HepG2 (cell line): ENCODE results near the gene SOBP. TPM values are rescaled to one million over a fixed set of nuclear protein-coding genes. Genes with fewer than 3 reads are reported as not detected.

Source experiments
- ATAC-seq: fragments of 200-7000 bp; cut with Tn5 transposase; 3 replicates; pipeline ENCODE4 v1.9.1; 2020; ENCODE audit warnings: mild to moderate bottlenecking, moderate library complexity
- Bru-seq: library from RNA; stranded (reverse); fragments of 400-500 nt; gene quantifications from one replicate; lab custom pipeline; 2021; lab: Mats Ljungman, UMichigan
- BruChase-seq, 2 experiments: library from RNA; stranded (reverse); fragments of 400-500 nt; gene quantifications; one replicate each; lab custom pipeline; 2021; lab: Mats Ljungman, UMichigan
- BruUV-seq: library from RNA; stranded (reverse); fragments of 400-500 nt; replicated peaks from 2 replicates; lab custom pipeline; 2021; lab: Mats Ljungman, UMichigan
- CTCF ChIA-PET: fragments of 300-600 bp; formaldehyde crosslinking; extraction: SDS; loops from one replicate; lab custom pipeline; 2021; ENCODE audit warnings: low total read pairs, inconsistent platforms, low intra/inter-chr PET ratio; lab: Yijun Ruan, JAX
- POLR2A ChIA-PET: fragments of 350-600 bp; sonication (Branson Sonifier 250); formaldehyde crosslinking; loops from one replicate; lab custom pipeline; 2020; ENCODE audit warnings: antibody characterized with exemption, inconsistent platforms; lab: Yijun Ruan, JAX
- DNase-seq: peaks from one replicate; pipeline ENCODE4 v3.0.0-alpha.2; 2015; ENCODE audit warnings: low spot score
- FAIRE-seq: peaks from 3 replicates; lab custom pipeline; 2011; peaks lifted over from hg19 to GRCh38; lab: Jason Lieb, UNC
- H2AFZ ChIP-seq: one replicate; pipeline ENCODE4 v1.6.1; 2011; ENCODE audit warnings: low read length, inconsistent platforms
- H3K27ac ChIP-seq: fragments of 300-600 bp; 3 replicates; pipeline ENCODE4 v1.8.0; 2011; ENCODE audit warnings: mixed run types, mild to moderate bottlenecking, mixed read lengths, low read length, inconsistent platforms; ENCODE audit not compliant: insufficient read depth; ENCODE audit errors: extremely low read length
- H3K27me3 ChIP-seq, 2 experiments: fragments of 200-600 bp in 1 of 2; 2 replicates in 1 of 2; 3 replicates in 1 of 2; pipeline versions ENCODE4 v1.6.0 to v1.8.0; 2011; ENCODE audit warnings: low read length in 2 of 2, mild to moderate bottlenecking in 2 of 2, moderate library complexity in 2 of 2, inconsistent platforms in 1 of 2; ENCODE audit not compliant: insufficient read depth in 2 of 2, control insufficient read depth in 1 of 2
- H3K36me3 ChIP-seq, 2 experiments: fragments of 200-600 bp in 1 of 2; replicated peaks in 1 of 2; 2 replicates in 1 of 2; 3 replicates in 1 of 2; pipeline versions ENCODE4 v1.5.1 to v1.8.0; 2011; ENCODE audit warnings: low read length in 2 of 2, inconsistent platforms in 1 of 2; ENCODE audit not compliant: insufficient read depth in 2 of 2, control insufficient read depth in 1 of 2
- H3K4me1 ChIP-seq: 2 replicates; pipeline ENCODE4 v1.5.1; 2012; ENCODE audit warnings: low read length, inconsistent platforms; ENCODE audit not compliant: insufficient read depth
- H3K4me2 ChIP-seq: 2 replicates; pipeline ENCODE4 v1.6.0; 2011; ENCODE audit warnings: low read depth, low read length, inconsistent platforms
- H3K4me3 ChIP-seq, 3 experiments: fragments of 200-600 bp in 1 of 3; sonication (generic), shearing (Covaris generic) in 1 of 3; replicated peaks in 1 of 3; 2 replicates each; pipeline ENCODE4 v1.5.1; 2011 to 2016; ENCODE audit warnings: low read length in 3 of 3, inconsistent platforms in 2 of 3, low read depth in 2 of 3, mild to moderate bottlenecking in 2 of 3, control low read depth in 1 of 3, mixed read lengths in 1 of 3; ENCODE audit not compliant: insufficient read depth in 1 of 3
- H3K79me2 ChIP-seq: one replicate; pipeline ENCODE4 v1.6.1; 2011; ENCODE audit warnings: low read length, inconsistent platforms; ENCODE audit not compliant: insufficient read depth
- H3K9ac ChIP-seq: 2 replicates; pipeline ENCODE4 v1.6.0; 2011; ENCODE audit warnings: mild to moderate bottlenecking, low read depth, low read length, inconsistent platforms; ENCODE audit not compliant: insufficient read depth
- H3K9me3 ChIP-seq: 2 replicates; pipeline ENCODE4 v1.5.1; 2012; ENCODE audit warnings: mild to moderate bottlenecking, low read length
- H4K20me1 ChIP-seq: 2 replicates; pipeline ENCODE4 v1.6.0; 2011; ENCODE audit warnings: inconsistent platforms, mild to moderate bottlenecking, low read length, moderate library complexity; ENCODE audit not compliant: insufficient read depth
- ESRRA ChIP-seq: sonication (generic); formaldehyde crosslinking; IDR thresholded peaks from 2 replicates; pipeline ENCODE4 v1.5.1; 2020; ENCODE audit warnings: mild to moderate bottlenecking, low read depth, missing genetic modification reagents
- FUBP1 ChIP-seq: sonication (generic); formaldehyde crosslinking; IDR thresholded peaks from 2 replicates; pipeline ENCODE4 v1.5.1; 2020; ENCODE audit warnings: missing genetic modification reagents, mild to moderate bottlenecking, borderline replicate concordance
- HOXA5 ChIP-seq: sonication (generic); formaldehyde crosslinking; IDR thresholded peaks from 2 replicates; pipeline ENCODE4 v1.4.0; 2020; ENCODE audit warnings: missing genetic modification reagents
- KDM1A ChIP-seq: IDR thresholded peaks from 2 replicates; pipeline ENCODE4 v1.6.1; 2016; ENCODE audit warnings: missing compliant biosample characterization
- POLR2AphosphoS5 ChIP-seq: IDR thresholded peaks from 2 replicates; pipeline ENCODE4 v1.6.1; 2012; ENCODE audit warnings: low read depth, low read length
- PRMT3 ChIP-seq: sonication (generic); formaldehyde crosslinking; IDR thresholded peaks from 2 replicates; pipeline ENCODE4 v1.8.1; 2022; ENCODE audit warnings: low read depth, mild to moderate bottlenecking, moderate library complexity, missing genetic modification reagents, borderline replicate concordance
- RARG ChIP-seq: sonication (generic); formaldehyde crosslinking; IDR thresholded peaks from 2 replicates; pipeline ENCODE4 v1.4.0; 2020; ENCODE audit warnings: low read depth, mild to moderate bottlenecking, missing genetic modification reagents
- SALL1 ChIP-seq: sonication (generic); formaldehyde crosslinking; IDR thresholded peaks from 2 replicates; pipeline ENCODE4 v1.8.0; 2022; ENCODE audit warnings: mild to moderate bottlenecking, missing genetic modification reagents
- SP140L ChIP-seq: sonication (generic); formaldehyde crosslinking; IDR thresholded peaks from 2 replicates; pipeline ENCODE4 v1.4.0; 2020; ENCODE audit warnings: missing genetic modification reagents, borderline replicate concordance
- STAG1 ChIP-seq: sonication (generic); formaldehyde crosslinking; IDR thresholded peaks from 2 replicates; pipeline ENCODE4 v1.4.0; 2020; ENCODE audit warnings: missing genetic modification reagents
- ZBTB2 ChIP-seq: sonication (generic); formaldehyde crosslinking; IDR thresholded peaks from 2 replicates; pipeline ENCODE4 v1.8.0; 2022; ENCODE audit warnings: low read depth, missing genetic modification reagents
- ZNF331 ChIP-seq: sonication (generic); formaldehyde crosslinking; IDR thresholded peaks from 2 replicates; pipeline ENCODE4 v1.4.0; 2020; ENCODE audit warnings: missing genetic modification reagents
- WGBS: methylation state at CpG from one replicate; pipeline ENCODE4 v1.1.6; 2017; ENCODE audit warnings: low lambda C conversion rate; 5-methylcytosine and 5-hydroxymethylcytosine counted together
- in situ Hi-C: cut with HindIII; loops from 2 replicates; pipeline ENCODE4 v1.10.0; 2017; ENCODE audit warnings: low pct_unique_long_range_greater_than_20kb; ENCODE audit not compliant: extremely low pct_ligation_motif_present
- intact Hi-C: fragments of 100-400 bp; cut with micrococcal nuclease; formaldehyde crosslinking; loops from one replicate; pipeline ENCODE4 v1.10.0; 2022; ENCODE audit not compliant: unreplicated experiment
- long read RNA-seq, 2 experiments: library from RNA in 1 of 2; library from polyadenylated mRNA in 1 of 2; stranded (forward) in 1 of 2; unstranded in 1 of 2; transcript quantifications; one replicate each; pipeline ENCODE4 v2.0.0, GENCODE V29; 2019 to 2022
- polyA minus RNA-seq, 3 experiments: library from RNA; depleted of rRNA, polyadenylated mRNA; stranded (reverse); fragments of >200 nt; gene quantifications; 2 replicates each; pipeline ENCODE4 v1.2.3, GENCODE V29; 2011; ENCODE audit warnings: low replicate concordance in 1 of 3
- polyA plus RNA-seq, 8 experiments: library from polyadenylated mRNA; depleted of rRNA in 3 of 8; stranded (reverse) in 7 of 8; unstranded in 1 of 8; fragments of >200 nt; fragmentation: Illumina TruSeq in 4 of 8; extraction: Trizol in 4 of 8; gene quantifications; 2 replicates each; pipeline versions ENCODE4 v1.2.1 to v1.2.3, GENCODE V29; 2011 to 2016; ENCODE audit warnings: low read depth in 4 of 8, missing spikeins in 1 of 8, mixed read lengths in 1 of 8; ENCODE audit not compliant: insufficient read depth in 1 of 8
- total RNA-seq, 5 experiments: library from RNA; depleted of rRNA; stranded (reverse); fragments of >200 nt; fragmentation: Illumina TruSeq; extraction: Trizol; gene quantifications; 2 replicates each; pipeline ENCODE4 v1.2.3, GENCODE V29; 2016; ENCODE audit warnings: low read depth in 1 of 5

SOBP gene
- total RNA-seq (2016; rRNA removed; fragmentation: Illumina TruSeq; extraction: Trizol) = 5.0 and 6.9 TPM in 2 replicates
- total RNA-seq (2016; cell fraction: cytosol; rRNA removed; fragmentation: Illumina TruSeq; extraction: Trizol; ENCODE audit: low read depth) = 16.8 and 17.1 TPM in 2 replicates
- total RNA-seq (2016; cell fraction: insoluble cytoplasmic fraction; rRNA removed; fragmentation: Illumina TruSeq; extraction: Trizol) = 4.6 and 7.3 TPM in 2 replicates
- 9.6 and 9.9 TPM in 2 replicates for total RNA-seq (2016; cell fraction: membrane; rRNA removed; fragmentation: Illumina TruSeq; extraction: Trizol)
- 20.2 and 20.8 TPM in 2 replicates for total RNA-seq (2016; cell fraction: nucleus; rRNA removed; fragmentation: Illumina TruSeq; extraction: Trizol)
- 1.2 and 1.5 TPM in 2 replicates for polyA plus RNA-seq (2011; rRNA removed)
- polyA plus RNA-seq (2011; cell fraction: cytosol; rRNA removed) = 0.68 and 0.69 TPM in 2 replicates
- polyA plus RNA-seq (2011; cell fraction: nucleus; rRNA removed) = 2.6 and 4.7 TPM in 2 replicates
- 7.5 and 8.9 TPM in 2 replicates for polyA plus RNA-seq (2012)
- 3.7 and 4.0 TPM in 2 replicates for polyA plus RNA-seq (2016; cell fraction: cytosol; fragmentation: Illumina TruSeq; extraction: Trizol; ENCODE audit: low read depth)
- 7.3 and 10.4 TPM in 2 replicates for polyA plus RNA-seq (2016; cell fraction: insoluble cytoplasmic fraction; fragmentation: Illumina TruSeq; extraction: Trizol; ENCODE audit: low read depth)
- 7.3 and 8.1 TPM in 2 replicates for polyA plus RNA-seq (2016; cell fraction: membrane; fragmentation: Illumina TruSeq; extraction: Trizol; ENCODE audit: low read depth)
- polyA plus RNA-seq (2016; cell fraction: nucleus; fragmentation: Illumina TruSeq; extraction: Trizol; ENCODE audit: insufficient read depth, low read depth) = 11.6 and 12.0 TPM in 2 replicates
- polyA minus RNA-seq (2011; rRNA and poly(A)+ RNA removed; ENCODE audit: low replicate concordance) = 0.12 and 2.0 TPM in 2 replicates
- polyA minus RNA-seq (2011; cell fraction: cytosol; rRNA and poly(A)+ RNA removed) = 2.5 and 3.5 TPM in 2 replicates
- 17.2 and 22.7 TPM in 2 replicates for polyA minus RNA-seq (2011; cell fraction: nucleus; rRNA and poly(A)+ RNA removed)
- percentile 90 among the genes with signal in this experiment for Bru-seq, nascent RNA
- BruChase-seq, experiment 1, labeled RNA remaining after a 6-hour chase = percentile 76 among the genes with signal in this experiment
- percentile 79 among the genes with signal in this experiment for BruChase-seq, experiment 2, labeled RNA remaining after a 2-hour chase
- long read RNA-seq, experiment 1, partial matches to known transcripts = 3 of 4 reads
- long read RNA-seq, experiment 1, other reads (novel, unspliced or antisense) = 1 of 4 reads
- long read RNA-seq, experiment 2, full-length matches to known transcripts = 2 of 37 reads
- long read RNA-seq, experiment 2, partial matches to known transcripts = 6 of 37 reads
- long read RNA-seq, experiment 2, other reads (novel, unspliced or antisense) = 29 of 37 reads

- in situ Hi-C loops = no loop called here
- 0% methylated on average over 23 of the region's 130 CpGs for WGBS
- peak; percentile 65 for TF ChIP-seq ZBTB2
- no peak for TF ChIP-seq ZNF331
- peak; percentile 27; the same call in 1 of the 2 replicates for TF ChIP-seq SALL1
- no peak for TF ChIP-seq KDM1A (CRISPR knock-in tag)
- peak; percentile 3; the same call in 1 of the 2 replicates for TF ChIP-seq STAG1 (CRISPR knock-in tag)
- TF ChIP-seq POLR2AphosphoS5 = peak; percentile 40; the same call in 1 of the 2 replicates
- no peak for TF ChIP-seq RARG (CRISPR knock-in tag)
- 0 out of 2 replicates have a peak, but pooled peaks have one; percentile 27 for TF ChIP-seq HOXA5
- TF ChIP-seq PRMT3 (CRISPR knock-in tag) = 0 out of 2 replicates have a peak, but pooled peaks have one; percentile 4
- TF ChIP-seq FUBP1 (CRISPR knock-in tag) = no peak
- 0 out of 2 replicates have a peak, but pooled peaks have one; percentile 15 for TF ChIP-seq ESRRA (CRISPR knock-in tag)
- TF ChIP-seq SP140L (CRISPR knock-in tag) = no peak
Observed at GRCh38 chr6:107489636-107490565, at the start of gene SOBP. SOBP (plus strand) TSS chr6:107490117; CDS start chr6:107490617, 500 bp downstream.

More at GRCh38 chr6:107489636-107490565, at the start of gene SOBP:
- no peaks in the 10 kb centered on the region for H4K20me1 ChIP-seq
- no peaks in the 10 kb centered on the region for H3K9me3 ChIP-seq
- H3K79me2 ChIP-seq = peaks cover 40% of the 10 kb centered on the region
- H3K27ac ChIP-seq = peak within 1 kb of the TSS; percentile 76
- ATAC-seq (peak; percentile 36), DNase-seq (peak; percentile 44), FAIRE-seq (no peak)
- peaks cover 35% of the 10 kb centered on the region for H3K4me1 ChIP-seq
- intact Hi-C loops = loop anchor here (1.0 to 10.0 kb wide), 2 partner anchors 31 to 175 kb away; partner anchors contain the start of gene PDSS2
- H3K4me3 ChIP-seq = peak within 1 kb of the TSS; percentile 94 to 98 (median 96)
- no peak within 1 kb of the TSS for H2AFZ ChIP-seq
- BruUV-seq = no TSS peak
- no peaks in the 10 kb centered on the region; a peak in 2 of 5 replicates for H3K27me3 ChIP-seq
- H3K4me2 ChIP-seq = peak within 1 kb of the TSS; percentile 97
- ChIA-PET CTCF (no interaction called here), POLR2A (interaction anchor here (1.1 to 4.9 kb wide), 5 partner anchors 31 to 374 kb away, joined by 4 to 50 read pairs (median 10); partner anchors contain the start of genes BEND3 and PDSS2)
- H3K9ac ChIP-seq = peak within 1 kb of the TSS; percentile 83
- no peaks in the 10 kb centered on the region for H3K36me3 ChIP-seq
